Measurements from ENCODE around the gene NAT16.
A peak's percentile ranks its signal among the peaks of the same experiment; 100 is the strongest.

Gene NAT16

DNA sequence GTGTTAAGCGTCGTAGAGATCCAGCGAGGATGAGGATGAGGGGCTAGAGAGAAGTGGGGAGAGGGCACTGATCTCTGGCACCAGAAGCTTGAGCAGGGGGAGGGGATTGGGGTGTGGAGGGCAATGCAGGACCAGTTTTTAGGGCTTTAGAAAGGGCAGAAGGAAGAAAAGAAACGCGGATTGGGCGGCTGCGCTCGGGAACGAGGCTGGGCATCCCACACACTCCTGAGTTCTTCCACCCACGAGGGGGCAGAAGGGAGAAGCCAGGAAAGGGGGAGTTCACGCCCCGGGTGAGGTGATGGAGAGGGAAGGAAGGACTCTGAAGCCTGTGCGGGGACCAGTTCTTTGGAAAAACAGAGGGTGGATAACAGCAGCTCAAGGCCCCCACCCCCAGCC lies 8.7 kb downstream of the NAT16 start:
- TF ChIP-seq, protein P1, sequence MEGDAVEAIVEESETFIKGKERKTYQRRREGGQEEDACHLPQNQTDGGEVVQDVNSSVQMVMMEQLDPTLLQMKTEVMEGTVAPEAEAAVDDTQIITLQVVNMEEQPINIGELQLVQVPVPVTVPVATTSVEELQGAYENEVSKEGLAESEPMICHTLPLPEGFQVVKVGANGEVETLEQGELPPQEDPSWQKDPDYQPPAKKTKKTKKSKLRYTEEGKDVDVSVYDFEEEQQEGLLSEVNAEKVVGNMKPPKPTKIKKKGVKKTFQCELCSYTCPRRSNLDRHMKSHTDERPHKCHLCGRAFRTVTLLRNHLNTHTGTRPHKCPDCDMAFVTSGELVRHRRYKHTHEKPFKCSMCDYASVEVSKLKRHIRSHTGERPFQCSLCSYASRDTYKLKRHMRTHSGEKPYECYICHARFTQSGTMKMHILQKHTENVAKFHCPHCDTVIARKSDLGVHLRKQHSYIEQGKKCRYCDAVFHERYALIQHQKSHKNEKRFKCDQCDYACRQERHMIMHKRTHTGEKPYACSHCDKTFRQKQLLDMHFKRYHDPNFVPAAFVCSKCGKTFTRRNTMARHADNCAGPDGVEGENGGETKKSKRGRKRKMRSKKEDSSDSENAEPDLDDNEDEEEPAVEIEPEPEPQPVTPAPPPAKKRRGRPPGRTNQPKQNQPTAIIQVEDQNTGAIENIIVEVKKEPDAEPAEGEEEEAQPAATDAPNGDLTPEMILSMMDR (IDR thresholded peaks at IDR 0.05), result peak; percentile 19; the same call in 1 of the 2 replicates

DNA sequence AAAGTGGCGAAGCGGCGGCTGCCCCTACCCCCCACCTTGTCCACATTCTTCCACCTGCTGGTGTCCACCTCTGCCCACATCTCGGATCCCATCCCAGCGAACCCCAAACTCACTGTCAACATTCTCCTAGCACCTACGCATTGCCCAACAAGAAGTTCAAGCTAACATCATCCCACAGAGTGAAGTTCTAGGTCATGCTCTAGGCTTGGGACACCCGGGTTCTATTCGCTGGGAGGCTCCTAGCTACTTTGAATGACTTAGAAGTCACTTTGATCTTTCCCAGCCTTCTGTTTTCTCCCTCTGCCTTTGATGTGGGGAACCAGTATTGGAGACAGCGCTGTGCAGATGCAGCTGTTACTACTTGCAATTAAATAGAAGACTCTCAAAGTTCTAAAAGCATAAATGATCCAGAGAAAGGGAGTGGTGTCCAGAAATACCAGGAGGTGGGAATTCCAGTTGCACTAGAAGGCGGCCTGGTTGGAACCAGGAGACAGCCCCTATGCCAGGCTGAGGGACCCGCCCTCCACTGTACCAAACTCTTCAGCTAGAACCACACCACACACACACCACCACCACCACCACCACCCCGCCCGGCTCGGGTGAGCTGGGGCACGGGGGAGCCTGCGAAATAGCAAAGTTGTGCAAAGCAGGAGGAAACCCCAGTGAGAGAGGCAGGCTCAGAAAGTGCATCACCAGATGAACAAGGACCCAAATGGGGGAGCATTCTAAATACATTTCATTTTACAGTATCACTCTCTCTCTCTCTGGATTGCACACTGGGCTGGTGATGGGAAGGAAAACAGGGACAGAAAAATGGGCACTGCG lies 9.3 kb downstream of the NAT16 start:
- TF ChIP-seq, protein P1 (IDR thresholded peaks at IDR 0.05), result no peak

DNA sequence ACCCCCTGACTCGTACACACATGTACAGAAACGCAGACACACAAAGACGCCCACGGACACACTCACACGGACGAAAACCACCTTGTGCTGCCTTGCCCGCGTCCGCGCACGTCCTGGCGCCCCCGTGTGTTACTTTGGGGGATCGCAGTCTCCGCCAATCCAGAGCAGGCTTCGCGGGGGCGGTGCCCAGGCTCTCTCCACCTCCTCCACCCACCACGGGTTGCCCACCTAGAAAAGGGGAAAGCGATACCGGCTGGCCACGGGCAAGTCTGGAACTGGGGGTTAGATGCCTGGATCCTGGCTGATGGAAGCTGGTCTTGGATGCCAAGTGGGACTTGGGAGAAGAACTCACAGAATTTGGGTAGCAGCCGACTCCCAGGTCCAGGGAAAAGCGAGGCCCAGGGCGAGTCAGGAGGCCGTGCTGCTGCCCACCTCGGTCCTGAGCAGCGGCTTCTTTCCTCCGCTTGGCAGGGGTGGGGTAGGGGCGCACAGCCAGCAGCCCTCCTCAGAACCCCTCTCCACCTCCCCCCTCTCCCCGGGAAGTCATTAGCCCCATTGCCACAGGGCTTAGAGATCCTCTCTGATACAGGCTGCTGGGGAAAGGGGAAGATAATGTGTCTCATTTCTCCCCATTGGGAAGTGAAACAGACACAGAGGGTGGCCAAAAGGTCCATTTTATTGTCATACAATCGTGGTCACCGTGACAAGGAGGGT lies 10.1 kb downstream of the NAT16 start:
- TF ChIP-seq, protein P1 (IDR thresholded peaks at IDR 0.05), result peak; percentile 97

DNA sequence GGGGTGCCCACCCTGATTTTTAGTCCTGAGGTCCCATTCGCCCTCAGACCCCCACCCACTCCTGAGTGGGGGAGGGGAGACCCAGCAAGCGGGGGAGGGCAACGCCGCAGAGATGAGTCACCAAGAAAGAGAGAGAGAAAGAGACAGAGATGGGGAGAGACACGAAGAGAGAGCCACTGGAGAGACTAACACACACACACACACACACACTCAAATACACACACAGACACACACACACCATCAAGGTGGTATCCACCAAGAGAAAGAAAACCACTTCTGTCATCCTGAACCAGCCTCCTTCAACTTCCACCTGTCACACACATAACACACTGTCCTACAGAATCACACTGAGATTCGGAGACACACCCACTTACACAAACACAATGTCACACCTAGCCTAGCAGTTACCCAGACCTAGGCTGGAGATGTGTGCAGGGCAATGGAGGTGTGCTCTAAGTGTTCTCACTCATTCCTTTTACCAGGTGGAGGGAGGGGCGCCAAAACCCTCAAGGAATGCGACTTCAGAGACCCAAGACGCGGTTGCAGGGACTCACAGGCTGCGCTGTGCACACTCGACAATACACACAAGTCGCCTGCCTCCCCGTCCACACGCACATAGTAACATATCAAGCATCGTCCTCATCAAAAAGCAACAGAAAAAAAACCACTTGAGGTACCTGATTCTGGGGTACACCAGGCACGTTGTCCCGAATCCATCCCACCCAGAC lies 10.8 kb downstream of the NAT16 start:
- TF ChIP-seq, protein P1 (IDR thresholded peaks at IDR 0.05), result no peak

DNA sequence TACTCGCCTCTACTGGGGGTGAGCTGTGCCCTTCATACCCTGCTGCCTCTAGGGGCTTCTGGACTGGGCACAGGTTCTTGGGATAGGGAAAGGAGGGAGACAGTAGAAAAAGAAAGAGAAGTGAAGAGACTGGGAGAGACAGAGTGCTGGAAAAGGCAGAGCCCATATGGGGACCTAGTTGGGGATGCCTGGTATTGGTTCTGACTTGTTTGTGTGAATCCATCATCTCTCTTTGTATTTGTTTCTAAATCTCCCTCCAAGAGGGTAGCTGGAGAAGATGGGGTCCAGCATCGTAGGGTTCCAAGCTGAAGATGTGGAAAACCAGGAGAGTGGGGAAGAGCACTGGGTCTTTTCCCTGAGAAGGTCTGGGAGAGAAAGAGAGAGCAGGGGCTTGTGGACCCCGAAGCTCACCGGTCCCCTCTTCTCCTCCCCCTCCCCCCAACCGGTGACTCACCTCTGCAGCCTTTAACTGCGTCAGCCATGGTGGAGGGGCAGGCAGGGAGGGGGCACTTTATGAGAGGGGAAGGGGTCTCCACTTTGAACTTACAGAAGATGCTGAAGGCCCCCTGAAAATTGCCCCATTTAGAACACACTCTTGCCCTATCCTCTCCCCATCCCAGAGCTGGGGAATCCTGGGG lies 11.6 kb downstream of the NAT16 start:
- TF ChIP-seq, protein P1 (IDR thresholded peaks at IDR 0.05), result no peak

DNA sequence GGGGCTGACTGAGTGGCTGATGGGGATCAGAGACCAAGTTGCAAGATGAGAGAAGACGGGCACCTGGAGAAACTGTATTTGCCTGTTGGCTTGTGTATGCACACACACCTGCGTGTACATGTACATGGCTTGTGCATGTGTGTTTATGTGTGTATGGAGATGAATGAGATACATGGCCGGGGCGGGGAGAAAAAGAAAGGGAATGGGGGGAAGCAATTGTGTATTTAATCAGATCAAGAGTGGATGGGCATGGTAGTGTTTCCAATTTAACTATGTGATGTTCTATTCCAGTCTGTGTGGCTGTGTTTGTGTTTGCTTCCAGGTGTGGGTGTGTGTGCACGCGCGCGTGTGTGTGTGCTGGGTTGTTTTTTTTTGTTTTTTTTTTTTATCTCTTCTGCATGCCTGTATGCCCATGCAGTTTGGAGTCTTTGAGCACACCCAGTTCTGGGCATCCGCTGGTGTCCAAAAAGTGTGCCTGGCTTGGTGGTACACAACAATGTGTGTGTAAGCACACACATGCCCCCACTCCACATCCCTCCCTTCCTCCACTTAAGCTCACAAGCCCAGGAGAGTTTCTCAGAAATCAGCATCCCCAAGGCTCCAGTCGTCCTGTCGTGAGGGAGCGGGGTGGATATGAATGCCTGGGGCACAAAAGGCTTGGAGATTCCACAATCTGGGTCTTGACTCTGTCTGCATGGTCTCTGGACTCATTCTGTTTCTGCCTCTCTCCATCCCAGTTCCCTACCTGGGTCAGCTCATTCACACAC lies 12.3 kb downstream of the NAT16 start:
- TF ChIP-seq, protein P1 (IDR thresholded peaks at IDR 0.05), result no peak

All from LNCAP (cell line).